ENCODE data around the gene MATN1. TPM values are rescaled to one million over a fixed set of nuclear protein-coding genes. Genes with fewer than 3 reads are reported as not detected.

The MATN1 gene
- total RNA-seq, 1 experiment from 2014 or later: 0.47 TPM

GRCh38 chr1:30664103-30664755 lies 59.2 kb downstream of the MATN1 start:
- H3K36me3 Mint-ChIP-seq (ENCODE audit: insufficient read depth, unreplicated experiment): no peaks in the 10 kb centered on the region
- no peak overlapping the region for H3K27ac Mint-ChIP-seq (ENCODE audit: low read depth, unreplicated experiment)
- no peak for DNase-seq (ENCODE audit: unreplicated experiment)
- H3K27me3 Mint-ChIP-seq (ENCODE audit: insufficient read depth, unreplicated experiment): no peaks in the 10 kb centered on the region
- H3K4me1 Mint-ChIP-seq (ENCODE audit: insufficient read depth, unreplicated experiment): peaks cover 12% of the 10 kb centered on the region
- BruUV-seq (replicated peaks): no TSS peak
- intact Hi-C loops (cut with micrococcal nuclease): no loop called here
- ChIA-PET POLR2A (no interaction called here), CTCF (no interaction called here)
- no peak overlapping the region for H3K4me3 Mint-ChIP-seq (ENCODE audit: unreplicated experiment)
- no peak for TF ChIP-seq CTCF (IDR thresholded peaks at IDR 0.05; ENCODE audit: unreplicated experiment)
- no peaks in the 10 kb centered on the region for H3K9me3 Mint-ChIP-seq (ENCODE audit: unreplicated experiment)

GRCh38 chr1:30663596-30664091 lies 59.7 kb downstream of the MATN1 start:
- no peak for TF ChIP-seq CTCF (IDR thresholded peaks at IDR 0.05; ENCODE audit: unreplicated experiment)
- ChIA-PET POLR2A (no interaction called here), CTCF (no interaction called here)
- peaks cover 6% of the 10 kb centered on the region for H3K4me1 Mint-ChIP-seq (ENCODE audit: insufficient read depth, unreplicated experiment)
- no peaks in the 10 kb centered on the region for H3K27me3 Mint-ChIP-seq (ENCODE audit: insufficient read depth, unreplicated experiment)
- intact Hi-C loops (cut with micrococcal nuclease): no loop called here
- DNase-seq (ENCODE audit: unreplicated experiment): no peak
- no peaks in the 10 kb centered on the region for H3K9me3 Mint-ChIP-seq (ENCODE audit: unreplicated experiment)
- H3K27ac Mint-ChIP-seq (ENCODE audit: low read depth, unreplicated experiment): no peak overlapping the region
- BruUV-seq (replicated peaks): no TSS peak
- H3K4me3 Mint-ChIP-seq (ENCODE audit: unreplicated experiment): no peak overlapping the region
- H3K36me3 Mint-ChIP-seq (ENCODE audit: insufficient read depth, unreplicated experiment): no peaks in the 10 kb centered on the region

DNA sequence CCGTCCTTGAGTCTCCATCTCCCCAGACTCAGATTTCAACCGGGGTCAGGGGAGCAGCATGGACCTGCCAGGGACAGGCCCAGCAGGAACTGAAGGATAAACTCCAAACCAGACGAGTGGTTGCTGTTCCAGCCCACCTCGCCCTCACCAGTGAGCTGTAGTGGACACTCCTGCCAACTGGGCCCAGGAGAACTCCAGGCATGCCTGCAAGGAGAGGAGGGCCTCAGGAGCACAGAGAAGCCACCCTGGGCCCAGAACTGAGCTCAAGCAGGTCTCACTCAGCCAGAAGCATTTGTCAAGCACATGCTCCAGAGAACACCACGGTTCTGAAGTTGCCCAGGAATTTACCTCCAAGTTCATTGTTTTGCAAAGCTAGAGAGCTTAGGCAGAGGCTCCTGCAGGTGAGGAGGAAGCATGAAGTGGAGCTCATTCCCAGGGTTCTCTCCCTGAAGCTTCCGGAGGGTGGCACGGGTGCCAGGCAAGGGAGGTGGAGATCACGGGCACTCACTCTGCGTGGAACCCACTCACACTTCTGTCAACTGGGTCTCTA lies 61.0 kb downstream of the MATN1 start:
- intact Hi-C loops (cut with micrococcal nuclease): no loop called here
- Mint-ChIP-seq H3K4me1 (ENCODE audit: insufficient read depth, unreplicated experiment) (no peaks in the 10 kb centered on the region), H3K36me3 (ENCODE audit: insufficient read depth, unreplicated experiment) (no peaks in the 10 kb centered on the region), H3K27me3 (ENCODE audit: insufficient read depth, unreplicated experiment) (no peaks in the 10 kb centered on the region), H3K9me3 (ENCODE audit: unreplicated experiment) (no peaks in the 10 kb centered on the region), H3K4me3 (ENCODE audit: unreplicated experiment) (no peak overlapping the region), H3K27ac (ENCODE audit: low read depth, unreplicated experiment) (no peak overlapping the region)
- TF ChIP-seq CTCF (IDR thresholded peaks at IDR 0.05; ENCODE audit: unreplicated experiment): no peak
- ChIA-PET POLR2A (interaction anchor here (1.5 kb wide), 1 partner anchor 13 kb away, joined by 3 read pairs; no protein-coding TSS in a partner anchor), CTCF (no interaction called here)
- no TSS peak for BruUV-seq (replicated peaks)
- no peak for DNase-seq (ENCODE audit: unreplicated experiment)

GRCh38 chr1:30661311-30661710 lies 62.1 kb downstream of the MATN1 start:
- POLR2A ChIA-PET: interaction anchor here (1.5 kb wide), 1 partner anchor 14 kb away, joined by 3 read pairs; no protein-coding TSS in a partner anchor
- DNase-seq (ENCODE audit: unreplicated experiment): no peak
- no peaks in the 10 kb centered on the region for H3K9me3 Mint-ChIP-seq (ENCODE audit: unreplicated experiment)

More at GRCh38 chr1:30661311-30661710, 62.1 kb downstream of the MATN1 start:
- Mint-ChIP-seq H3K36me3 (ENCODE audit: insufficient read depth, unreplicated experiment) (no peaks in the 10 kb centered on the region), H3K4me3 (ENCODE audit: unreplicated experiment) (no peak overlapping the region), H3K27me3 (ENCODE audit: insufficient read depth, unreplicated experiment) (no peaks in the 10 kb centered on the region), H3K27ac (ENCODE audit: low read depth, unreplicated experiment) (no peak overlapping the region), H3K4me1 (ENCODE audit: insufficient read depth, unreplicated experiment) (no peaks in the 10 kb centered on the region)
- CTCF ChIA-PET: no interaction called here
- intact Hi-C loops (cut with micrococcal nuclease): no loop called here
- no TSS peak for BruUV-seq (replicated peaks)
- no peak for TF ChIP-seq CTCF (IDR thresholded peaks at IDR 0.05; ENCODE audit: unreplicated experiment)

Small RNA genes within 50 kb of the gene (microRNA-seq; reads per million reads assigned to microRNA genes)
- gene MIR4420: not detected

Other genes starting within 250 kb of the MATN1 start
- gene LAPTM5, start 34.2 kb upstream of the MATN1 start, total RNA-seq (2022): 15.9 and 21.6 TPM in 2 replicates
- 21.7 and 25.5 TPM in 2 replicates for gene SDC3, start 185.2 kb upstream of the MATN1 start, total RNA-seq (2022)